GM23248 (cell line): ENCODE data around the gene RFK. TPM values are rescaled to one million over a fixed set of nuclear protein-coding genes. Genes with fewer than 3 reads are reported as not detected.
"Not testable (repeated sequence)": the region's sequence is repeated elsewhere in the genome, so short reads cannot be mapped to it uniquely, and the experiment has no call there.

Experiments used
- DNase-seq: peaks from one replicate; pipeline ENCODE4 v3.0.0-alpha.2; 2015
- H2AFZ ChIP-seq: fragments of 200-600 bp; sonication (generic); 2 replicates; pipeline ENCODE4 v1.6.1; 2016; ENCODE audit warnings: antibody characterized with exemption
- H3F3A ChIP-seq: fragments of 200-600 bp; sonication (generic); 2 replicates; pipeline ENCODE4 v1.6.1; 2016; ENCODE audit warnings: mild to moderate bottlenecking, antibody characterized with exemption, mixed run types; ENCODE audit not compliant: insufficient read depth
- H3K27ac ChIP-seq: fragments of 200-600 bp; sonication (generic); 2 replicates; pipeline ENCODE4 v1.5.1; 2016; ENCODE audit warnings: mild to moderate bottlenecking
- H3K27me3 ChIP-seq: fragments of 200-600 bp; sonication (generic); replicated peaks from 2 replicates; pipeline ENCODE4 v1.6.1; 2016; ENCODE audit warnings: mild to moderate bottlenecking; ENCODE audit not compliant: insufficient read depth
- H3K36me3 ChIP-seq: fragments of 200-600 bp; sonication (generic); 2 replicates; pipeline ENCODE4 v1.6.1; 2016; ENCODE audit warnings: low read depth, mild to moderate bottlenecking
- H3K4me1 ChIP-seq: fragments of 200-600 bp; sonication (generic); 2 replicates; pipeline ENCODE4 v1.6.1; 2016; ENCODE audit warnings: mild to moderate bottlenecking; ENCODE audit not compliant: insufficient read depth
- H3K4me2 ChIP-seq: fragments of 200-600 bp; sonication (generic); one replicate; pipeline ENCODE4 v1.6.1; 2016; ENCODE audit warnings: mild to moderate bottlenecking; ENCODE audit not compliant: unreplicated experiment
- H3K4me3 ChIP-seq: fragments of 200-600 bp; sonication (generic); 2 replicates; pipeline ENCODE4 v1.5.1; 2016; ENCODE audit warnings: mild to moderate bottlenecking
- H3K79me2 ChIP-seq: fragments of 200-600 bp; sonication (generic); 2 replicates; pipeline ENCODE4 v1.6.1; 2016; ENCODE audit warnings: mild to moderate bottlenecking; ENCODE audit not compliant: insufficient read depth
- H3K9ac ChIP-seq: fragments of 200-600 bp; sonication (generic); 2 replicates; pipeline ENCODE4 v1.6.1; 2016; ENCODE audit warnings: mild to moderate bottlenecking
- H3K9me2 ChIP-seq: fragments of 200-600 bp; sonication (generic); 2 replicates; pipeline ENCODE4 v1.6.1; 2016; ENCODE audit warnings: mixed run types, mild to moderate bottlenecking, moderate library complexity; ENCODE audit not compliant: insufficient read depth
- H3K9me3 ChIP-seq: fragments of 200-600 bp; sonication (generic); one replicate; pipeline ENCODE4 v1.6.1; 2017; ENCODE audit warnings: low read depth
- H4K20me1 ChIP-seq: fragments of 200-600 bp; sonication (generic); 2 replicates; pipeline ENCODE4 v1.6.0; 2016; ENCODE audit not compliant: insufficient read depth
- EZH2 ChIP-seq: fragments of 200-600 bp; sonication (generic); IDR thresholded peaks from 2 replicates; pipeline ENCODE4 v1.6.1; 2018; ENCODE audit warnings: antibody characterized with exemption, mild to moderate bottlenecking; ENCODE audit not compliant: insufficient read depth, poor library complexity, severe bottlenecking
- EZH2phosphoT487 ChIP-seq: fragments of 200-600 bp; sonication (generic); IDR thresholded peaks from 2 replicates; pipeline ENCODE4 v1.6.1; 2018; ENCODE audit warnings: antibody characterized with exemption, moderate library complexity, mild to moderate bottlenecking, low read depth; ENCODE audit not compliant: insufficient read depth
- WGBS, 2 experiments: methylation state at CpG; one replicate each; pipeline ENCODE4 v1.1.6; 2015 to 2017; ENCODE audit warnings: low lambda C conversion rate in 2 of 2, low coverage in 1 of 2; ENCODE audit errors: missing lambda C conversion rate in 2 of 2; 5-methylcytosine and 5-hydroxymethylcytosine counted together
- in situ Hi-C: fragments of 300-500 bp; cut with MboI; formaldehyde crosslinking; loops from 2 replicates; pipeline ENCODE4 v1.15.0; 2020
- polyA plus RNA-seq: library from polyadenylated mRNA; unstranded; fragments of >200 nt; fragmentation: Nextera tagmentation; extraction: Ambion mirVana; gene quantifications from 2 replicates; pipeline ENCODE4 v1.2.1, GENCODE V29; 2016
- total RNA-seq: library from RNA; depleted of rRNA; stranded (reverse); fragments of >200 nt; shearing (Covaris generic); gene quantifications from 2 replicates; pipeline ENCODE4 v1.2.3, GENCODE V29; 2014

Gene RFK
- total and polyA plus RNA-seq, 2 experiments from 2014 or later = 16.6 to 20.0 TPM

DNA sequence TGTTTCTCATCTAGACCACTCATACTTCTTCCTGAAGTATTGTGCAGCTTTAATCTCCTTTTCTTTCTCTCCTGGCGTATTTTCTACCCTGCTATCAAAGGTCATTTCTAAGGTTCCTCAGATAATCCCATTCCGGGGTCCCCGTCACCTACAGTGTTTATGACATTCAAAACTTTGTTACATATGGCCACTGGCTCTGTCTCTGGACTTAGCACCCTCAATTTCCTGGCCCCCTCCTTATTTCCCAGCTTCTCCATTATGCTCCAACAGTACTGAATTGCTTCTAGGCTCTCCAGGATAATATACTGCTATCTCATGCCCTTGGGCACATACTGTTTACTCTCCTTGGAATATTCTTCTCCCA, 31.2 kb downstream of the RFK start:
- no peaks in the 10 kb centered on the region; the same call in 1 of the 2 replicates for H3K27me3 ChIP-seq
- TF ChIP-seq EZH2phosphoT487 (no peak), EZH2 (no peak)
- no peaks in the 10 kb centered on the region for H4K20me1 ChIP-seq
- no peaks in the 10 kb centered on the region for H3K79me2 ChIP-seq
- no peak overlapping the region for H2AFZ ChIP-seq
- H3K4me3 ChIP-seq = no peak overlapping the region
- no peaks in the 10 kb centered on the region for H3F3A ChIP-seq
- no peaks in the 10 kb centered on the region for H3K9me3 ChIP-seq
- no peak overlapping the region for H3K4me2 ChIP-seq
- no peaks in the 10 kb centered on the region for H3K36me3 ChIP-seq
- H3K9me2 ChIP-seq = no peaks in the 10 kb centered on the region
- DNase-seq = no peak
- 68 to 76% methylated on average over 3 of the region's 3 CpGs for WGBS, 2 experiments
- no peaks in the 10 kb centered on the region for H3K4me1 ChIP-seq
- in situ Hi-C loops = no loop called here
- no peak overlapping the region for H3K27ac ChIP-seq
- no peak overlapping the region for H3K9ac ChIP-seq

DNA sequence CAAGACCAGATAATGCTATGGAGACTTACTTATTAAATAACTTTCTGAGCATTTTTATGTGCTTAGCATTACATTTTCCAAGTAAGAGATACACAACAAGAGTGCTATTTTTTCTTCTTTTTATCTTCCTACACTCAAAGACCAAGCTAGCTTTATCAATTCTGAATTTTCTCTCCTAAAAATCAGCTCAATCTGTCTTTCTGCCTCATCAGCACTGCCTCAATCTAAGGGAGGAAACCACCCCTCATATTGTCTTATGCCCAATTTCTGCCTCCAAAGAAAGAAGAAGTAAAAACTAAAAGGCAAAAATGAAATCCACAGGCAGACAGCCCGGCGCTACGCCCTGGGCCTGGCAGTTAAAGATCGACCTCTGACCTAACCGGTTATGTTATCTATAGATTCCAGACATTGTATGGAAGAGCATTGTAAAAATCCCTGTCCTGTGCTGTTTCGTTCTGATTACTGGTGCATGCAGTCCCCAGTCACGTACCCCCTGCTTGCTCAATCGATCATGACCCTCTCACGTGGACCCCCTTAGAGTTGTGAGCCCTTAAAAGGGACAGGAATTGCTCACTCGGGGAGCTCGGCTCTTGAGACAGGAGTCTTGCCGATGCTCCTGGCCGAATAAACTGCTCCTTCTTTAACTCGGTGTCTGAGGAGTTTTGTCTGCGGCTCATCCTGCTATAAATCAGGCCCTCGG, 31.7 kb downstream of the RFK start:
- H3K4me2 ChIP-seq, H3F3A ChIP-seq, H3K27me3 ChIP-seq, H3K27ac ChIP-seq, DNase-seq, H3K9me3 ChIP-seq, in situ Hi-C loops, H2AFZ ChIP-seq, H3K4me3 ChIP-seq, H3K9ac ChIP-seq, H3K79me2 ChIP-seq, H4K20me1 ChIP-seq, H3K36me3 ChIP-seq, H3K9me2 ChIP-seq, H3K4me1 ChIP-seq: not testable (repeated sequence)
- 68 to 74% methylated on average over 16 of the region's 16 CpGs for WGBS, 2 experiments

DNA sequence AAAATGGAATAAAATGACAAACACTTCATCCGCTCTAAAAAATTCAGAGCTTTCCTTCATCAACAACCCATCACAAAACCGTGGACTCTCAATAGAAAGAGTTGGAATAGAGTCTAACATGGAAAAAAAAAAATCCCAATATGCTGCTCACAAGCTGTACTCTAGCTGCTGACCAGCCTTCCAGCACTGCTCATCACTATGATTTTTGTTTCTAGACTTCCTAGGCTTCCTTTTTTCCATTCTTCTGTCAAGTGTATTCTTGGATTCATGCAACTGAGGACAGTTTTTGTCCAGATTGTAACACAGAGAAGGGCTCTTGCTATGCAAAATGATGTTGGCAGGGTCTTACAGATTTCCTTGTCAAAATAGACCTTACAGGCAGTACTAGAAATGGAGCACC, 34.5 kb downstream of the RFK start:
- Histone ChIP-seq H3F3A (no peaks in the 10 kb centered on the region), H3K4me1 (no peaks in the 10 kb centered on the region), H3K9me2 (no peaks in the 10 kb centered on the region), H3K79me2 (no peaks in the 10 kb centered on the region), H4K20me1 (no peaks in the 10 kb centered on the region), H3K27me3 (no peaks in the 10 kb centered on the region; the same call in 1 of the 2 replicates), H3K9me3 (no peaks in the 10 kb centered on the region), H2AFZ (no peak overlapping the region), H3K9ac (no peak overlapping the region), H3K4me3 (no peak overlapping the region), H3K4me2 (no peak overlapping the region), H3K27ac (no peak overlapping the region), H3K36me3 (no peaks in the 10 kb centered on the region)
- DNase-seq = no peak
- in situ Hi-C loops = no loop called here
- TF ChIP-seq EZH2 (no peak), EZH2phosphoT487 (no peak)
- WGBS, 2 experiments = 50 to 52% methylated on average over 2 of the region's 2 CpGs

DNA sequence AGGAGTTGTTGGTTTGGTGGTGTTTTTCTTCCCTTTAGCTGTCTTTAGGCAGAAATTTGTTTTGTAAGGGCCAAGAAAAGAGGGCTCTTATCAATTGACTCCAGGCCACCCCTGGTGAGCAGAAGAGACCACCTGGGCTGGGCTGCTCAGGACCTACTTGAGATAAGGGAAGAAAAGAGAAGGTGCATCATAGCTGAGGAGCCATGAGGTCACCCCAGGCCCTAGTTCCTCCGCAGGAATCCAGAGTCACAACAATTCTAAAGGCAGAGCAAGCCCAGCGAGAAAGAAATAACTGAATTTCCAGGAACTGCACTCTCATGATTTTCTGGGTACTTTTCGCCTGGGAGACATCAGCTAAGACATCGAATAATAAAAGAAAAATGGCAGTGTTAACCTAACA, 34.9 kb downstream of the RFK start:
- Histone ChIP-seq H3K27ac (no peak overlapping the region), H3K4me3 (no peak overlapping the region), H3K27me3 (no peaks in the 10 kb centered on the region; the same call in 1 of the 2 replicates), H3K9ac (no peak overlapping the region), H3K4me1 (no peaks in the 10 kb centered on the region), H3K36me3 (no peaks in the 10 kb centered on the region), H3K9me3 (no peaks in the 10 kb centered on the region), H4K20me1 (no peaks in the 10 kb centered on the region), H3K79me2 (no peaks in the 10 kb centered on the region), H3F3A (no peaks in the 10 kb centered on the region), H3K9me2 (no peaks in the 10 kb centered on the region), H3K4me2 (no peak overlapping the region), H2AFZ (no peak overlapping the region)
- TF ChIP-seq EZH2 (no peak), EZH2phosphoT487 (no peak)
- 72 to 74% methylated on average over 4 of the region's 4 CpGs for WGBS, 2 experiments
- no peak for DNase-seq
- in situ Hi-C loops = no loop called here

DNA sequence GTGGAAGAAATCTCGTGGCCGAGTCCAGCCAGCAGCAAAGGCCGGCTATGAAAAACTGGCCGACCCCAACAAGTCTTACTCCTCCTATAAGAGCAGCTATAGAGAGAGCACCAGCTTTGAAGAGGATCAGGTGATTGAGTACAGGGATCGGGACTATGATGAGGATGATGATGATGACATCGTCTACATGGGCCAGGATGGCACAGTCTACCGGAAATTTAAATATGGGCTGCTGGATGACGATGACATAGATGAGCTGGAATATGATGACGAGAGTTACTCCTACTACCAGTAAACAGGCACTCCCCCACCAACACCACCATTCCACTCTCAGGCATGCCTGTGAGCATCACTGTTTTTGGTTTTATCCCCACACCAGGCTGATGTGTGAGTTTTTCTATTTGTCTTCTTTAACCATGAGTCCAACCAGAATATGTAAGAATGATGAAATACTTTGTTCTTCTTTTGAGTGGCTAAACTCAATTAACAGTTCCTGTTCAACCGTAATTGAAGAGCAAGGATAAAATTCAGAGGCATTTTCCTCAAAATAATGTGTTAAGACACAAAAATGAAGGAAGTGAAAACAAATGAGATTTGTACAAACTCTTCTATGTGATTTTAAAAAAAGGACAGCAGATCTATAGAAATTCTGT, 35.5 kb downstream of the RFK start:
- no peaks in the 10 kb centered on the region for H3K4me1 ChIP-seq
- no peak overlapping the region for H3K27ac ChIP-seq
- WGBS, 2 experiments = 72% methylated on average over 10 of the region's 10 CpGs
- no peak overlapping the region for H3K9ac ChIP-seq
- no peak overlapping the region for H2AFZ ChIP-seq
- no peaks in the 10 kb centered on the region for H4K20me1 ChIP-seq
- no peaks in the 10 kb centered on the region for H3K36me3 ChIP-seq
- no peaks in the 10 kb centered on the region; the same call in 1 of the 2 replicates for H3K27me3 ChIP-seq
- no peaks in the 10 kb centered on the region for H3K9me3 ChIP-seq
- H3K4me2 ChIP-seq = no peak overlapping the region
- H3K9me2 ChIP-seq = no peaks in the 10 kb centered on the region
- no peak for DNase-seq
- H3K79me2 ChIP-seq = no peaks in the 10 kb centered on the region
- no peak overlapping the region for H3K4me3 ChIP-seq
- TF ChIP-seq EZH2 (no peak), EZH2phosphoT487 (no peak)
- in situ Hi-C loops = no loop called here
- no peaks in the 10 kb centered on the region for H3F3A ChIP-seq
